WTC11 (cell line): Measurements from ENCODE around the gene DNAH7. TPM values are rescaled to one million over a fixed set of nuclear protein-coding genes. Genes with fewer than 3 reads are reported as not detected.

ENCODE experiments used
- ATAC-seq: fragments of 200-7000 bp; cut with Tn5 transposase; 2 replicates; pipeline ENCODE4 v1.10.0; 2021; ENCODE audit warnings: mild to moderate bottlenecking, moderate library complexity
- CTCF ChIA-PET: fragments of 300-600 bp; sonication (Branson Sonifier 250); formaldehyde crosslinking; loops from one replicate; lab custom pipeline; 2021; ENCODE audit warnings: antibody characterized with exemption; lab: Charles Lee
- POLR2A ChIA-PET: fragments of 350-600 bp; sonication (Branson Sonifier 250); formaldehyde crosslinking; loops from one replicate; lab custom pipeline; 2021; ENCODE audit warnings: antibody characterized with exemption; lab: Charles Lee
- DNase-seq: peaks from one replicate; pipeline ENCODE4 v3.0.0; 2021; ENCODE audit warnings: low spot score
- H3K27ac Mint-ChIP-seq: 2 replicates; pipeline ENCODE4 v1.8.0; 2021; ENCODE audit warnings: mixed read lengths
- H3K27me3 Mint-ChIP-seq: 2 replicates; pipeline ENCODE4 v1.8.0; 2021; ENCODE audit warnings: low read depth, mild to moderate bottlenecking, moderate library complexity, mixed read lengths
- H3K36me3 Mint-ChIP-seq: 2 replicates; pipeline ENCODE4 v1.8.0; 2021; ENCODE audit warnings: mixed read lengths
- H3K4me1 Mint-ChIP-seq: 2 replicates; pipeline ENCODE4 v1.8.0; 2022; ENCODE audit warnings: mixed read lengths
- H3K4me3 Mint-ChIP-seq: 2 replicates; pipeline ENCODE4 v1.8.0; 2021; ENCODE audit warnings: mild to moderate bottlenecking, moderate library complexity, mixed read lengths
- H3K9me3 Mint-ChIP-seq: 2 replicates; pipeline ENCODE4 v1.8.0; 2021; ENCODE audit warnings: mixed read lengths
- ATF6 ChIP-seq: sonication (generic); formaldehyde crosslinking; IDR thresholded peaks from 2 replicates; pipeline ENCODE4 v1.8.1; 2023; ENCODE audit warnings: mild to moderate bottlenecking, missing genetic modification reagents
- CREB1 ChIP-seq: sonication (generic); formaldehyde crosslinking; IDR thresholded peaks from 2 replicates; pipeline ENCODE4 v1.8.0; 2023; ENCODE audit warnings: mild to moderate bottlenecking, missing genetic modification reagents
- E2F5 ChIP-seq: sonication (generic); formaldehyde crosslinking; IDR thresholded peaks from 2 replicates; pipeline ENCODE4 v1.8.1; 2022; ENCODE audit warnings: mild to moderate bottlenecking, moderate library complexity, missing genetic modification reagents
- HMGA2 ChIP-seq: fragments of 250-450 bp; sonication (Bioruptor Pico); IDR thresholded peaks from 2 replicates; pipeline ENCODE4 v1.4.0; 2021; ENCODE audit warnings: mild to moderate bottlenecking, moderate library complexity
- MAX ChIP-seq: sonication (generic); formaldehyde crosslinking; IDR thresholded peaks from 2 replicates; pipeline ENCODE4 v1.8.0; 2022; ENCODE audit warnings: mild to moderate bottlenecking, missing genetic modification reagents
- NFATC4 ChIP-seq: fragments of 250-450 bp; sonication (Bioruptor Pico); IDR thresholded peaks from 2 replicates; pipeline ENCODE4 v1.9.0; 2021; ENCODE audit warnings: mild to moderate bottlenecking
- NR2C2 ChIP-seq: sonication (generic); formaldehyde crosslinking; IDR thresholded peaks from 2 replicates; pipeline ENCODE4 v1.8.0; 2022; ENCODE audit warnings: mild to moderate bottlenecking, missing genetic modification reagents
- OVOL2 ChIP-seq: fragments of 250-450 bp; sonication (Bioruptor Pico); IDR thresholded peaks from 2 replicates; pipeline ENCODE4 v1.9.0; 2021; ENCODE audit warnings: mild to moderate bottlenecking, borderline replicate concordance
- SMAD3 ChIP-seq: sonication (generic); formaldehyde crosslinking; IDR thresholded peaks from 2 replicates; pipeline ENCODE4 v1.8.0; 2022; ENCODE audit warnings: missing genetic modification reagents, mild to moderate bottlenecking, borderline replicate concordance
- SP1 ChIP-seq: sonication (generic); formaldehyde crosslinking; conservative IDR thresholded peaks from 2 replicates; pipeline ENCODE4 v1.8.1; 2022; ENCODE audit warnings: missing genetic modification reagents
- TCF7 ChIP-seq: sonication (generic); formaldehyde crosslinking; IDR thresholded peaks from 2 replicates; pipeline ENCODE4 v1.8.0; 2022; ENCODE audit warnings: mild to moderate bottlenecking, low read depth, missing genetic modification reagents, moderate library complexity
- ZNF671 ChIP-seq: fragments of 250-450 bp; sonication (Bioruptor Pico); IDR thresholded peaks from 2 replicates; pipeline ENCODE4 v1.8.0; 2021; ENCODE audit warnings: mild to moderate bottlenecking
- total RNA-seq: library from RNA; stranded (reverse); gene quantifications from 3 replicates; pipeline ENCODE4 v1.2.3, GENCODE V29; 2021
- TF ChIP-seq, protein P1 (sequence below): fragments of 250-450 bp; sonication (Bioruptor Pico); conservative IDR thresholded peaks from 2 replicates; pipeline ENCODE4 v1.9.0; 2021; ENCODE audit warnings: mild to moderate bottlenecking
- TF ChIP-seq, protein P2 (sequence below): sonication (generic); formaldehyde crosslinking; IDR thresholded peaks from 2 replicates; pipeline ENCODE4 v1.8.1; 2023; ENCODE audit warnings: mild to moderate bottlenecking, missing genetic modification reagents, borderline replicate concordance
- TF ChIP-seq, protein P3 (sequence below): sonication (generic); formaldehyde crosslinking; IDR thresholded peaks from 2 replicates; pipeline ENCODE4 v1.8.1; 2023; ENCODE audit warnings: mild to moderate bottlenecking, missing genetic modification reagents
- TF ChIP-seq, protein P4 (sequence below): sonication (generic); formaldehyde crosslinking; IDR thresholded peaks from 2 replicates; pipeline ENCODE4 v1.8.1; 2023; ENCODE audit warnings: mild to moderate bottlenecking, moderate library complexity, missing genetic modification reagents
- TF ChIP-seq, protein P5 (sequence below): sonication (generic); formaldehyde crosslinking; IDR thresholded peaks from 2 replicates; pipeline ENCODE4 v1.8.1; 2022; ENCODE audit warnings: low read depth, mild to moderate bottlenecking, moderate library complexity, missing genetic modification reagents, borderline replicate concordance
- TF ChIP-seq, protein P6 (sequence below): fragments of 200-600 bp; IDR thresholded peaks from 2 replicates; pipeline ENCODE4 v1.8.0; 2022; ENCODE audit warnings: antibody characterized with exemption
- TF ChIP-seq, protein P7 (sequence below): fragments of 250-450 bp; sonication (Bioruptor Pico); IDR thresholded peaks from 2 replicates; pipeline ENCODE4 v1.9.0; 2021; ENCODE audit warnings: mild to moderate bottlenecking

The DNAH7 gene
- total RNA-seq, 1 experiment from 2014 or later = 0.04 TPM

DNA sequence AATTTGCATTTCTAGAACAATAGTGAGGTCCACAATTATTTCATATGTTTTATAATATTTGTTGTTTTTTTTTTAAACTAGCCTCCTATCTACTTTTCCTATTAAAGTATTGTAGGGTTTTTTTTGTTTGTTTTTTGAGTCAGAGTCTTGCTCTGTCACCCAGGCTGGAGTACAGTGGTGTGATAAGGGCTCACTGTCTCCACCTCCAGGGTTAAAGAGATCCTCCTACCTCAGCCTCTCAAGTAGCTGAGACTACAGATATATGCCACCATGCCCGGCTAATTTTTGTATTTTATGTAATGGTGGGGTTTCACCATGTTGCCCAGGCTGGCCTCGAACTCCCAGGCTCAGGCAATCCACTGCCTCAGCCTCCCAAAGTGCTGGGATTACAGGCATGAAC, 289.1 kb downstream of the DNAH7 start (continued):
- TF ChIP-seq, protein P1, sequence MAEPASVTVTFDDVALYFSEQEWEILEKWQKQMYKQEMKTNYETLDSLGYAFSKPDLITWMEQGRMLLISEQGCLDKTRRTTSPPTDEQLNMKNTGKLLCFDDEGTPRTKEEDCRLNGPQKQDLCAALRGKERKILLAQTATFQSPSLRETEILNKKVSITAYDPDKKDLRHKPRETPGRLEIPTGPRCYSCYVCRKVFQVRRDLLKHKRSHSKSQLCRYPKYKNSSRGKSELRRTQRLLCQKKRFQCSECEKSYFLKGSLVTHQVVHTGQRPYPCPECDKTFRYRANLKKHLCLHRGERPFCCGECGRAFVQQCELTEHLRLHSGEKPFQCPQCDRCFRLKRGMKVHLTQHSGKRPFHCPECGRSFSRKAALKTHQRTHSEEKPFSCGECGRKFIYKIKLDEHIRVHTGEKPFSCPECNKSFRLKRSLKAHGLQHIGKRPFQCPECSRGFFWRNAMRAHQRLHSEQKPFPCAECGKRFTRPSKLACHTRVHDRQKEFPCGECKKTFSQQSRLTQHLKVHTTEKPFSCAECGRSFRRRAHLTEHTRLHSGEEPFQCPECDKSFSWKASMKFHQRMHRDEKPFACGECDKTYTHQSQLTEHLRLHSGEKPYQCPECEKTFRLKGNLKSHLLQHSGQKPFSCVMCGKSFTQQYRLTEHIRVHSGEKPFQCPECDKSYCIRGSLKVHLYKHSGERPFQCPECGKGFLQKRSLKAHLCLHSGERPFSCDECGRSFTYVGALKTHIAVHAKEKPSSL (CRISPR knock-in tag) = no peak

DNA sequence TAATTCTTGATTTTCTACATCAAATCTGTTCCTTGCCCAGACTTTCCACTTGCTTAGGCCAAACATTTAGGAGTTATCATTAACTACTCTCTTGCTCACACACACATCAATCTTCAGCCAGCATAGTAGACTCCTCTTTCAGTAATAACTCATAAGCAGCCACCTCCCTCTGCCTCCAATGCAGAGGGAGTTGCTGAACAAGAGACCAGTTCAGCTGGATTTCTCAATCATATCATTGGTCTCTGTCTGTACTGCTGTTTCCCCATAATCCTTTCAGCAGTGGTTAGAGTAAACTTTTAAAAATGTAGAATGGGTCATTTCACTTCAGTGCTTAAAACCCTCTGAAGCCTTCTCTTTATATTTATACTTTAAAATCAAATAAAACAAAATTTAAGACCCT, 298.7 kb downstream of the DNAH7 start:
- H3K9me3 Mint-ChIP-seq = peaks cover 14% of the 10 kb centered on the region
- H3K4me3 Mint-ChIP-seq = no peak overlapping the region
- CTCF ChIA-PET = no interaction called here
- no peak for DNase-seq
- no peaks in the 10 kb centered on the region for H3K36me3 Mint-ChIP-seq
- peaks cover 7% of the 10 kb centered on the region for H3K4me1 Mint-ChIP-seq
- no peaks in the 10 kb centered on the region for H3K27me3 Mint-ChIP-seq
- no peak for ATAC-seq
- H3K27ac Mint-ChIP-seq = no peak overlapping the region
- POLR2A ChIA-PET = no interaction called here
- no peak for TF ChIP-seq MAX (CRISPR knock-in tag)
- TF ChIP-seq ATF6 (CRISPR knock-in tag) = no peak
- TF ChIP-seq, protein P2, sequence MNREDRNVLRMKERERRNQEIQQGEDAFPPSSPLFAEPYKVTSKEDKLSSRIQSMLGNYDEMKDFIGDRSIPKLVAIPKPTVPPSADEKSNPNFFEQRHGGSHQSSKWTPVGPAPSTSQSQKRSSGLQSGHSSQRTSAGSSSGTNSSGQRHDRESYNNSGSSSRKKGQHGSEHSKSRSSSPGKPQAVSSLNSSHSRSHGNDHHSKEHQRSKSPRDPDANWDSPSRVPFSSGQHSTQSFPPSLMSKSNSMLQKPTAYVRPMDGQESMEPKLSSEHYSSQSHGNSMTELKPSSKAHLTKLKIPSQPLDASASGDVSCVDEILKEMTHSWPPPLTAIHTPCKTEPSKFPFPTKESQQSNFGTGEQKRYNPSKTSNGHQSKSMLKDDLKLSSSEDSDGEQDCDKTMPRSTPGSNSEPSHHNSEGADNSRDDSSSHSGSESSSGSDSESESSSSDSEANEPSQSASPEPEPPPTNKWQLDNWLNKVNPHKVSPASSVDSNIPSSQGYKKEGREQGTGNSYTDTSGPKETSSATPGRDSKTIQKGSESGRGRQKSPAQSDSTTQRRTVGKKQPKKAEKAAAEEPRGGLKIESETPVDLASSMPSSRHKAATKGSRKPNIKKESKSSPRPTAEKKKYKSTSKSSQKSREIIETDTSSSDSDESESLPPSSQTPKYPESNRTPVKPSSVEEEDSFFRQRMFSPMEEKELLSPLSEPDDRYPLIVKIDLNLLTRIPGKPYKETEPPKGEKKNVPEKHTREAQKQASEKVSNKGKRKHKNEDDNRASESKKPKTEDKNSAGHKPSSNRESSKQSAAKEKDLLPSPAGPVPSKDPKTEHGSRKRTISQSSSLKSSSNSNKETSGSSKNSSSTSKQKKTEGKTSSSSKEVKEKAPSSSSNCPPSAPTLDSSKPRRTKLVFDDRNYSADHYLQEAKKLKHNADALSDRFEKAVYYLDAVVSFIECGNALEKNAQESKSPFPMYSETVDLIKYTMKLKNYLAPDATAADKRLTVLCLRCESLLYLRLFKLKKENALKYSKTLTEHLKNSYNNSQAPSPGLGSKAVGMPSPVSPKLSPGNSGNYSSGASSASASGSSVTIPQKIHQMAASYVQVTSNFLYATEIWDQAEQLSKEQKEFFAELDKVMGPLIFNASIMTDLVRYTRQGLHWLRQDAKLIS (CRISPR knock-in tag) = no peak
- TF ChIP-seq, protein P3, sequence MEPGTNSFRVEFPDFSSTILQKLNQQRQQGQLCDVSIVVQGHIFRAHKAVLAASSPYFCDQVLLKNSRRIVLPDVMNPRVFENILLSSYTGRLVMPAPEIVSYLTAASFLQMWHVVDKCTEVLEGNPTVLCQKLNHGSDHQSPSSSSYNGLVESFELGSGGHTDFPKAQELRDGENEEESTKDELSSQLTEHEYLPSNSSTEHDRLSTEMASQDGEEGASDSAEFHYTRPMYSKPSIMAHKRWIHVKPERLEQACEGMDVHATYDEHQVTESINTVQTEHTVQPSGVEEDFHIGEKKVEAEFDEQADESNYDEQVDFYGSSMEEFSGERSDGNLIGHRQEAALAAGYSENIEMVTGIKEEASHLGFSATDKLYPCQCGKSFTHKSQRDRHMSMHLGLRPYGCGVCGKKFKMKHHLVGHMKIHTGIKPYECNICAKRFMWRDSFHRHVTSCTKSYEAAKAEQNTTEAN (CRISPR knock-in tag) = no peak
- TF ChIP-seq, protein P4, sequence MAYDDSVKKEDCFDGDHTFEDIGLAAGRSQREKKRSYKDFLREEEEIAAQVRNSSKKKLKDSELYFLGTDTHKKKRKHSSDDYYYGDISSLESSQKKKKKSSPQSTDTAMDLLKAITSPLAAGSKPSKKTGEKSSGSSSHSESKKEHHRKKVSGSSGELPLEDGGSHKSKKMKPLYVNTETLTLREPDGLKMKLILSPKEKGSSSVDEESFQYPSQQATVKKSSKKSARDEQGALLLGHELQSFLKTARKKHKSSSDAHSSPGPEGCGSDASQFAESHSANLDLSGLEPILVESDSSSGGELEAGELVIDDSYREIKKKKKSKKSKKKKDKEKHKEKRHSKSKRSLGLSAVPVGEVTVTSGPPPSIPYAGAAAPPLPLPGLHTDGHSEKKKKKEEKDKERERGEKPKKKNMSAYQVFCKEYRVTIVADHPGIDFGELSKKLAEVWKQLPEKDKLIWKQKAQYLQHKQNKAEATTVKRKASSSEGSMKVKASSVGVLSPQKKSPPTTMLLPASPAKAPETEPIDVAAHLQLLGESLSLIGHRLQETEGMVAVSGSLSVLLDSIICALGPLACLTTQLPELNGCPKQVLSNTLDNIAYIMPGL (CRISPR knock-in tag) = no peak
- TF ChIP-seq SP1 = no peak
- TF ChIP-seq CREB1 = no peak
- TF ChIP-seq HMGA2 (CRISPR knock-in tag) = no peak
- TF ChIP-seq, protein P5, sequence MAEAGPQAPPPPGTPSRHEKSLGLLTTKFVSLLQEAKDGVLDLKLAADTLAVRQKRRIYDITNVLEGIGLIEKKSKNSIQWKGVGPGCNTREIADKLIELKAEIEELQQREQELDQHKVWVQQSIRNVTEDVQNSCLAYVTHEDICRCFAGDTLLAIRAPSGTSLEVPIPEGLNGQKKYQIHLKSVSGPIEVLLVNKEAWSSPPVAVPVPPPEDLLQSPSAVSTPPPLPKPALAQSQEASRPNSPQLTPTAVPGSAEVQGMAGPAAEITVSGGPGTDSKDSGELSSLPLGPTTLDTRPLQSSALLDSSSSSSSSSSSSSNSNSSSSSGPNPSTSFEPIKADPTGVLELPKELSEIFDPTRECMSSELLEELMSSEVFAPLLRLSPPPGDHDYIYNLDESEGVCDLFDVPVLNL = no peak
- TF ChIP-seq NFATC4 (CRISPR knock-in tag) = no peak
- TF ChIP-seq E2F5 = no peak
- TF ChIP-seq, protein P6, sequence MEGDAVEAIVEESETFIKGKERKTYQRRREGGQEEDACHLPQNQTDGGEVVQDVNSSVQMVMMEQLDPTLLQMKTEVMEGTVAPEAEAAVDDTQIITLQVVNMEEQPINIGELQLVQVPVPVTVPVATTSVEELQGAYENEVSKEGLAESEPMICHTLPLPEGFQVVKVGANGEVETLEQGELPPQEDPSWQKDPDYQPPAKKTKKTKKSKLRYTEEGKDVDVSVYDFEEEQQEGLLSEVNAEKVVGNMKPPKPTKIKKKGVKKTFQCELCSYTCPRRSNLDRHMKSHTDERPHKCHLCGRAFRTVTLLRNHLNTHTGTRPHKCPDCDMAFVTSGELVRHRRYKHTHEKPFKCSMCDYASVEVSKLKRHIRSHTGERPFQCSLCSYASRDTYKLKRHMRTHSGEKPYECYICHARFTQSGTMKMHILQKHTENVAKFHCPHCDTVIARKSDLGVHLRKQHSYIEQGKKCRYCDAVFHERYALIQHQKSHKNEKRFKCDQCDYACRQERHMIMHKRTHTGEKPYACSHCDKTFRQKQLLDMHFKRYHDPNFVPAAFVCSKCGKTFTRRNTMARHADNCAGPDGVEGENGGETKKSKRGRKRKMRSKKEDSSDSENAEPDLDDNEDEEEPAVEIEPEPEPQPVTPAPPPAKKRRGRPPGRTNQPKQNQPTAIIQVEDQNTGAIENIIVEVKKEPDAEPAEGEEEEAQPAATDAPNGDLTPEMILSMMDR = no peak
- TF ChIP-seq, protein P7, sequence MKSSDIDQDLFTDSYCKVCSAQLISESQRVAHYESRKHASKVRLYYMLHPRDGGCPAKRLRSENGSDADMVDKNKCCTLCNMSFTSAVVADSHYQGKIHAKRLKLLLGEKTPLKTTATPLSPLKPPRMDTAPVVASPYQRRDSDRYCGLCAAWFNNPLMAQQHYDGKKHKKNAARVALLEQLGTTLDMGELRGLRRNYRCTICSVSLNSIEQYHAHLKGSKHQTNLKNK (CRISPR knock-in tag) = no peak
- TF ChIP-seq ZNF671 = no peak
- TF ChIP-seq TCF7 (CRISPR knock-in tag) = no peak
- TF ChIP-seq OVOL2 (CRISPR knock-in tag) = no peak
- no peak for TF ChIP-seq SMAD3 (CRISPR knock-in tag)
- TF ChIP-seq NR2C2 (CRISPR knock-in tag) = no peak
